Suprapubic skin (tissue), 3 donors: ENCODE data around the gene HLF.

Experiments
- EP300 ChIP-seq: sonication (generic); formaldehyde crosslinking; IDR thresholded peaks from one replicate; pipeline ENCODE4 v1.6.1; 2017; ENCODE audit warnings: antibody characterized with exemption
- POLR2A ChIP-seq, 2 donors: fragments of 450-650 bp; IDR thresholded peaks; one replicate each; pipeline ENCODE4 v1.6.1; 2017; ENCODE audit warnings: antibody characterized with exemption in 2 of 2, mild to moderate bottlenecking in 2 of 2, moderate library complexity in 2 of 2
- TF ChIP-seq, protein P1 (sequence below), 2 donors: fragments of 200-600 bp in 1 of 2; fragments of 450-650 bp in 1 of 2; sonication (generic) in 1 of 2; IDR thresholded peaks; one replicate each; pipeline ENCODE4 v1.5.1; 2016 to 2019; ENCODE audit warnings: antibody characterized with exemption in 2 of 2, mild to moderate bottlenecking in 1 of 2, moderate library complexity in 1 of 2

DNA sequence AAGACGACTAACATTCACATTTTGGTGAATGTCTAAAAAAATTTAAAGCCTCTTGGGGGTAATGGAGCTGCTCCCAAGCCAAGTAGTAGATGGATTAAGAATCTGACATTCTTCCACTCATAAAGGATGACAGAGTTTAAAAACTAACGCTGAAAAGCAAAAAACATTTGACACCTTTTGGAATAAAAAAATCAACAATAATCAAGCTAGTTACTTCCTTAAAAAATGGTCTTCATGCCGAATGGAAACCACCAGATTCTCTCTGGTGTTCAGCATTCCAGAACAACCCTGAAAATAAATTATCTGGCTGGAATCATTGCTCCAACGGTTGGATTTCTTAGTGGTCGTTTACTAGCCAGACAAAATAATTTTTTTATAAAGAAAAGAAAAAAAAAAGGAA, 18.0 kb downstream of the HLF start:
- TF ChIP-seq, protein P1, sequence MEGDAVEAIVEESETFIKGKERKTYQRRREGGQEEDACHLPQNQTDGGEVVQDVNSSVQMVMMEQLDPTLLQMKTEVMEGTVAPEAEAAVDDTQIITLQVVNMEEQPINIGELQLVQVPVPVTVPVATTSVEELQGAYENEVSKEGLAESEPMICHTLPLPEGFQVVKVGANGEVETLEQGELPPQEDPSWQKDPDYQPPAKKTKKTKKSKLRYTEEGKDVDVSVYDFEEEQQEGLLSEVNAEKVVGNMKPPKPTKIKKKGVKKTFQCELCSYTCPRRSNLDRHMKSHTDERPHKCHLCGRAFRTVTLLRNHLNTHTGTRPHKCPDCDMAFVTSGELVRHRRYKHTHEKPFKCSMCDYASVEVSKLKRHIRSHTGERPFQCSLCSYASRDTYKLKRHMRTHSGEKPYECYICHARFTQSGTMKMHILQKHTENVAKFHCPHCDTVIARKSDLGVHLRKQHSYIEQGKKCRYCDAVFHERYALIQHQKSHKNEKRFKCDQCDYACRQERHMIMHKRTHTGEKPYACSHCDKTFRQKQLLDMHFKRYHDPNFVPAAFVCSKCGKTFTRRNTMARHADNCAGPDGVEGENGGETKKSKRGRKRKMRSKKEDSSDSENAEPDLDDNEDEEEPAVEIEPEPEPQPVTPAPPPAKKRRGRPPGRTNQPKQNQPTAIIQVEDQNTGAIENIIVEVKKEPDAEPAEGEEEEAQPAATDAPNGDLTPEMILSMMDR (IDR thresholded peaks at IDR 0.05), result no peak
- TF ChIP-seq POLR2A (IDR thresholded peaks at IDR 0.05) (no peak), EP300 (no peak)
